Peyer's patch (tissue), 4 donors: ENCODE results near the gene CELSR1.

Experiments used
- CTCF ChIP-seq, 6 experiments: fragments of 450-650 bp in 4 of 6; fragments of 200-600 bp in 2 of 6; sonication (generic) in 1 of 6; IDR thresholded peaks; one replicate each; pipeline ENCODE4 v1.5.1; 2017 to 2019; ENCODE audit warnings: antibody characterized with exemption in 6 of 6, mild to moderate bottlenecking in 3 of 6, moderate library complexity in 1 of 6
- POLR2A ChIP-seq, 2 donors: fragments of 450-650 bp; IDR thresholded peaks; one replicate each; pipeline ENCODE4 v1.5.1; 2017; ENCODE audit warnings: antibody characterized with exemption in 2 of 2, mild to moderate bottlenecking in 2 of 2, moderate library complexity in 2 of 2

- no peak for TF ChIP-seq CTCF (IDR thresholded peaks at IDR 0.05)
- TF ChIP-seq POLR2A (IDR thresholded peaks at IDR 0.05) = no peak
These were observed 134.9 kb downstream of the CELSR1 start for GRCh38 chr22:46402505-46402904.
